GOT3 (cell line): Measurements from ENCODE around the gene PTPRK.
"Not testable (repeated sequence)": the region's sequence is repeated elsewhere in the genome, so short reads cannot be mapped to it uniquely, and the experiment has no call there.

Experiments used
- DNase-seq: peaks from one replicate; lab custom pipeline; 2025; ENCODE audit warnings: mixed read lengths; lab: John Stamatoyannopoulos, UW

PTPRK gene

GRCh38 chr6:128439627-128440026 is 80.8 kb downstream of the PTPRK start:
- DNase-seq = no peak

- no peak for DNase-seq
Measured at GRCh38 chr6:128438393-128438792, 82.0 kb downstream of the PTPRK start.

- no peak for DNase-seq
Measured at GRCh38 chr6:128437685-128438084, 82.7 kb downstream of the PTPRK start.

- not testable (repeated sequence) for DNase-seq
Measured at GRCh38 chr6:128434752-128435151, 85.6 kb downstream of the PTPRK start.

GRCh38 chr6:128432394-128432793 is 88.0 kb downstream of the PTPRK start:
- no peak for DNase-seq

GRCh38 chr6:128427139-128427538 is 93.3 kb downstream of the PTPRK start:
- no peak for DNase-seq

GRCh38 chr6:128425856-128426255 is 94.5 kb downstream of the PTPRK start:
- no peak for DNase-seq

- DNase-seq = no peak
Measured at GRCh38 chr6:128422871-128423270, 97.5 kb downstream of the PTPRK start.

- DNase-seq = no peak
Measured at GRCh38 chr6:128422200-128422599, 98.2 kb downstream of the PTPRK start.

GRCh38 chr6:128421788-128422187 is 98.6 kb downstream of the PTPRK start:
- no peak for DNase-seq

GRCh38 chr6:128417698-128418097 is 102.7 kb downstream of the PTPRK start:
- no peak for DNase-seq

- no peak for DNase-seq
Measured at GRCh38 chr6:128415387-128415786, 105.0 kb downstream of the PTPRK start.

- DNase-seq = no peak
Measured at GRCh38 chr6:128414943-128415342, 105.5 kb downstream of the PTPRK start.

- DNase-seq = no peak
Measured at GRCh38 chr6:128413291-128413690, 107.1 kb downstream of the PTPRK start.

GRCh38 chr6:128412680-128413079 is 107.7 kb downstream of the PTPRK start:
- DNase-seq = no peak

GRCh38 chr6:128410584-128410983 is 109.8 kb downstream of the PTPRK start:
- no peak for DNase-seq

GRCh38 chr6:128409003-128409402 is 111.4 kb downstream of the PTPRK start:
- no peak for DNase-seq

GRCh38 chr6:128406453-128406852 is 113.9 kb downstream of the PTPRK start:
- no peak for DNase-seq

- no peak for DNase-seq
Measured at GRCh38 chr6:128403618-128404444, 116.6 kb downstream of the PTPRK start.

GRCh38 chr6:128400875-128401274 is 119.5 kb downstream of the PTPRK start:
- no peak for DNase-seq

- no peak for DNase-seq
Measured at GRCh38 chr6:128397996-128398395, 122.4 kb downstream of the PTPRK start.

- DNase-seq = no peak
Measured at GRCh38 chr6:128395596-128395995, 124.8 kb downstream of the PTPRK start.

- no peak for DNase-seq
Measured at GRCh38 chr6:128395188-128395587, 125.2 kb downstream of the PTPRK start.

GRCh38 chr6:128394167-128394566 is 126.2 kb downstream of the PTPRK start:
- DNase-seq = no peak
